K562 (cell line): Measurements from ENCODE around the gene DIPK2A. TPM values are rescaled to one million over a fixed set of nuclear protein-coding genes. Genes with fewer than 3 reads are reported as not detected.

ENCODE experiments used
- ATF7 ChIP-seq: fragments of 450-650 bp; IDR thresholded peaks from 2 replicates; pipeline ENCODE4 v1.7.1; 2014; ENCODE audit warnings: mild to moderate bottlenecking, moderate library complexity
- CEBPB ChIP-seq: fragments of 450-650 bp; IDR thresholded peaks from 2 replicates; pipeline ENCODE4 v1.6.1; 2016; ENCODE audit warnings: missing genetic modification characterization, missing compliant biosample characterization
- JUN ChIP-seq, 2 experiments: sonication (generic) in 1 of 2; formaldehyde crosslinking in 1 of 2; IDR thresholded peaks; 2 replicates each; pipeline versions ENCODE4 v1.6.1 to v1.8.0; 2012 to 2022; ENCODE audit warnings: borderline replicate concordance in 2 of 2, mild to moderate bottlenecking in 2 of 2, improper control_type of control experiment in 1 of 2, low read depth in 1 of 2, low read length in 1 of 2, missing genetic modification reagents in 1 of 2
- KDM4B ChIP-seq, 2 experiments: fragments of 450-650 bp in 1 of 2; sonication (generic) in 1 of 2; IDR thresholded peaks; 2 replicates each; pipeline ENCODE4 v1.6.1; 2016 to 2017; ENCODE audit warnings: borderline replicate concordance in 2 of 2, antibody characterized with exemption in 1 of 2, low read depth in 1 of 2, mild to moderate bottlenecking in 1 of 2
- SMAD3 ChIP-seq: fragments of 450-650 bp; formaldehyde crosslinking; conservative IDR thresholded peaks from 2 replicates; pipeline ENCODE4 v1.4.0; 2020; ENCODE audit warnings: mild to moderate bottlenecking
- SRSF7 ChIP-seq: fragments of 200-400 bp; formaldehyde crosslinking; optimal IDR thresholded peaks from 2 replicates; pipeline ENCODE3; 2017; ENCODE audit warnings: mild to moderate bottlenecking, low read depth, low read length
- ZBTB7A ChIP-seq: IDR thresholded peaks from 2 replicates; pipeline ENCODE4 v1.6.1; 2011; ENCODE audit warnings: low read depth, mild to moderate bottlenecking, low read length, moderate library complexity, borderline replicate concordance; ENCODE audit not compliant: control insufficient read depth
- ZFP1 ChIP-seq: fragments of 450-650 bp; formaldehyde crosslinking; IDR thresholded peaks from 2 replicates; pipeline ENCODE4 v1.4.0; 2020; ENCODE audit warnings: mild to moderate bottlenecking, mixed read lengths
- ZNF184 ChIP-seq: sonication (generic); formaldehyde crosslinking; IDR thresholded peaks from 2 replicates; pipeline ENCODE4 v1.5.0; 2020; ENCODE audit warnings: missing genetic modification reagents
- ZNF224 ChIP-seq: sonication (generic); formaldehyde crosslinking; IDR thresholded peaks from 2 replicates; pipeline ENCODE4 v1.8.0; 2022; ENCODE audit warnings: mild to moderate bottlenecking, missing genetic modification reagents
- polyA plus RNA-seq, 8 experiments: library from polyadenylated mRNA; depleted of rRNA in 4 of 8; stranded (reverse) in 5 of 8; unstranded in 3 of 8; fragments of >200 nt; fragmentation: Nextera tagmentation in 2 of 8; fragmentation: Illumina TruSeq in 1 of 8; extraction: Ambion mirVana in 2 of 8; extraction: Trizol in 1 of 8; gene quantifications; 2 replicates each; pipeline versions ENCODE4 v1.2.1 to v1.2.3, GENCODE V29; 2011 to 2014; ENCODE audit warnings: inconsistent platforms in 1 of 8, missing spikeins in 1 of 8
- total RNA-seq, 7 experiments: library from RNA; depleted of rRNA in 6 of 7; stranded (reverse); fragments of >200 nt in 6 of 7; fragmentation: Illumina TruSeq in 2 of 7; extraction: Trizol in 2 of 7; gene quantifications; 2 replicates each; pipeline versions ENCODE4 v1.2.1 to v1.2.3, GENCODE V29; 2011 to 2021; ENCODE audit warnings: low replicate concordance in 1 of 7
- TF ChIP-seq, protein P1 (sequence below): fragments of 450-650 bp; IDR thresholded peaks from 2 replicates; pipeline ENCODE4 v1.6.1; 2016; ENCODE audit warnings: borderline replicate concordance
- TF ChIP-seq, protein P2 (sequence below): IDR thresholded peaks from 3 replicates; pipeline ENCODE4 v1.6.1; 2011; ENCODE audit warnings: borderline replicate concordance, mild to moderate bottlenecking, moderate library complexity; ENCODE audit not compliant: insufficient read length; ENCODE audit errors: extremely low read depth
- TF ChIP-seq, protein P3 (sequence below): fragments of 450-650 bp; formaldehyde crosslinking; IDR thresholded peaks from 2 replicates; pipeline ENCODE4 v1.4.0; 2020; ENCODE audit warnings: mild to moderate bottlenecking, moderate library complexity
- TF ChIP-seq, protein P4 (sequence below): sonication (generic); formaldehyde crosslinking; IDR thresholded peaks from 2 replicates; pipeline ENCODE4 v1.8.0; 2022; ENCODE audit warnings: missing genetic modification reagents, mild to moderate bottlenecking, moderate library complexity, borderline replicate concordance
- TF ChIP-seq, protein P5 (sequence below), 2 experiments: fragments of 200-800 bp in 1 of 2; sonication (Bioruptor generic) in 1 of 2; sonication (generic) in 1 of 2; formaldehyde crosslinking in 1 of 2; IDR thresholded peaks in 1 of 2; conservative IDR thresholded peaks in 1 of 2; 2 replicates each; pipeline versions ENCODE4 v1.5.0 to v1.6.1; 2016 to 2020; ENCODE audit warnings: missing compliant biosample characterization in 1 of 2, missing genetic modification characterization in 1 of 2, missing genetic modification reagents in 1 of 2

Gene DIPK2A
- total and polyA plus RNA-seq, 9 of the 15 experiments (the other 6 are each of a cell fraction or from before 2014, with no cell fraction given) = 3.3 to 15.7 (median 7.8) TPM

DNA sequence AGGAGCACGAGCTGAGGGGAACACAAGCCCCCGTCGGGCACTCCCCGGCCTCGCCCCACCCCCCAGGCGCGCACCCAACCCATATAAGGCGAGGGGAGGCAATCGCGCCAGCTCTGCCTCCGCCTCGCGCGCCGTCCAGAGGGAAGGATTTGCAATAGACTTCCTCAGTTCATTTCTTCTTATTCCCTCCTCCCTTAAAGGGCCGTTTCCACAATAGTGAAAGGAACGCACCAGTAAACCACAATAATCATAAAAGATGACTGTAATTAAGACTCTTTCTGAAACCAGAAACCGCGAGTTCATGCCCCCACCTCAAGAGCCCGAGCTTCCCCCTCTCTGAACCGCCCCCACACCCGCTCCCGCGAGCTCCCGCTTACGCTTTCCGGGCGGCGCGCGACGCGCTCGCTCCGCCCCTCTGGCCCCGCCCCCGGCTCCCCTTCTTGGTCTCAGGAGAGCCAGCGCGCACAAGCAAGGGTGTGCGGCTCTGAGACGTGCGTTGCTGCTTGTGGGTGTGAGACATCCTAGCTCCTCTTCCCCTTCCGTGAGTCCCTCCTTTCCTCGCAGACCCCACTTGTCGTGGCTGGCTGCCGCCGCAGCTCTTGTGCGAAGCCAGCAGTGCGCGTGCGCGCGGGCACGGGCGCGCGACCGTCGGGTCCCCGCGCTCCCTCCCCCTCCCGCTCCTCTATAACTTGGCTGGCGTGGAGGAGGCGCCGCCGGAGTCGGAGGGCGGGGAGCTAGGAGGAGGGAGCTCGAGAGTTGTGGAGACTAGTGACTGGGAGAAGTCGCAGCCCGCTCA, at the start of gene DIPK2A (continued):
- TF ChIP-seq, protein P1, sequence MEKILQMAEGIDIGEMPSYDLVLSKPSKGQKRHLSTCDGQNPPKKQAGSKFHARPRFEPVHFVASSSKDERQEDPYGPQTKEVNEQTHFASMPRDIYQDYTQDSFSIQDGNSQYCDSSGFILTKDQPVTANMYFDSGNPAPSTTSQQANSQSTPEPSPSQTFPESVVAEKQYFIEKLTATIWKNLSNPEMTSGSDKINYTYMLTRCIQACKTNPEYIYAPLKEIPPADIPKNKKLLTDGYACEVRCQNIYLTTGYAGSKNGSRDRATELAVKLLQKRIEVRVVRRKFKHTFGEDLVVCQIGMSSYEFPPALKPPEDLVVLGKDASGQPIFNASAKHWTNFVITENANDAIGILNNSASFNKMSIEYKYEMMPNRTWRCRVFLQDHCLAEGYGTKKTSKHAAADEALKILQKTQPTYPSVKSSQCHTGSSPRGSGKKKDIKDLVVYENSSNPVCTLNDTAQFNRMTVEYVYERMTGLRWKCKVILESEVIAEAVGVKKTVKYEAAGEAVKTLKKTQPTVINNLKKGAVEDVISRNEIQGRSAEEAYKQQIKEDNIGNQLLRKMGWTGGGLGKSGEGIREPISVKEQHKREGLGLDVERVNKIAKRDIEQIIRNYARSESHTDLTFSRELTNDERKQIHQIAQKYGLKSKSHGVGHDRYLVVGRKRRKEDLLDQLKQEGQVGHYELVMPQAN = no peak
- TF ChIP-seq JUN (IDR thresholded peaks at IDR 0.05; ENCODE audit: borderline replicate concordance, low read depth, low read length) = no peak; the same call in 1 of the 2 replicates
- no peak for TF ChIP-seq JUN (CRISPR knock-in tag; IDR thresholded peaks at IDR 0.05; ENCODE audit: borderline replicate concordance)
- no peak for TF ChIP-seq ZNF184 (CRISPR knock-in tag)
- TF ChIP-seq ZBTB7A = peak; percentile 75
- 0 out of 2 replicates have a peak, but pooled peaks have one; percentile 37 for TF ChIP-seq SMAD3 (CRISPR knock-in tag)
- TF ChIP-seq, protein P2, sequence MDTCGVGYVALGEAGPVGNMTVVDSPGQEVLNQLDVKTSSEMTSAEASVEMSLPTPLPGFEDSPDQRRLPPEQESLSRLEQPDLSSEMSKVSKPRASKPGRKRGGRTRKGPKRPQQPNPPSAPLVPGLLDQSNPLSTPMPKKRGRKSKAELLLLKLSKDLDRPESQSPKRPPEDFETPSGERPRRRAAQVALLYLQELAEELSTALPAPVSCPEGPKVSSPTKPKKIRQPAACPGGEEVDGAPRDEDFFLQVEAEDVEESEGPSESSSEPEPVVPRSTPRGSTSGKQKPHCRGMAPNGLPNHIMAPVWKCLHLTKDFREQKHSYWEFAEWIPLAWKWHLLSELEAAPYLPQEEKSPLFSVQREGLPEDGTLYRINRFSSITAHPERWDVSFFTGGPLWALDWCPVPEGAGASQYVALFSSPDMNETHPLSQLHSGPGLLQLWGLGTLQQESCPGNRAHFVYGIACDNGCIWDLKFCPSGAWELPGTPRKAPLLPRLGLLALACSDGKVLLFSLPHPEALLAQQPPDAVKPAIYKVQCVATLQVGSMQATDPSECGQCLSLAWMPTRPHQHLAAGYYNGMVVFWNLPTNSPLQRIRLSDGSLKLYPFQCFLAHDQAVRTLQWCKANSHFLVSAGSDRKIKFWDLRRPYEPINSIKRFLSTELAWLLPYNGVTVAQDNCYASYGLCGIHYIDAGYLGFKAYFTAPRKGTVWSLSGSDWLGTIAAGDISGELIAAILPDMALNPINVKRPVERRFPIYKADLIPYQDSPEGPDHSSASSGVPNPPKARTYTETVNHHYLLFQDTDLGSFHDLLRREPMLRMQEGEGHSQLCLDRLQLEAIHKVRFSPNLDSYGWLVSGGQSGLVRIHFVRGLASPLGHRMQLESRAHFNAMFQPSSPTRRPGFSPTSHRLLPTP = no peak
- TF ChIP-seq, protein P3, sequence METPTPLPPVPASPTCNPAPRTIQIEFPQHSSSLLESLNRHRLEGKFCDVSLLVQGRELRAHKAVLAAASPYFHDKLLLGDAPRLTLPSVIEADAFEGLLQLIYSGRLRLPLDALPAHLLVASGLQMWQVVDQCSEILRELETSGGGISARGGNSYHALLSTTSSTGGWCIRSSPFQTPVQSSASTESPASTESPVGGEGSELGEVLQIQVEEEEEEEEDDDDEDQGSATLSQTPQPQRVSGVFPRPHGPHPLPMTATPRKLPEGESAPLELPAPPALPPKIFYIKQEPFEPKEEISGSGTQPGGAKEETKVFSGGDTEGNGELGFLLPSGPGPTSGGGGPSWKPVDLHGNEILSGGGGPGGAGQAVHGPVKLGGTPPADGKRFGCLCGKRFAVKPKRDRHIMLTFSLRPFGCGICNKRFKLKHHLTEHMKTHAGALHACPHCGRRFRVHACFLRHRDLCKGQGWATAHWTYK = peak; percentile 75
- peak; percentile 58 for TF ChIP-seq ATF7
- TF ChIP-seq CEBPB (tag) = peak; percentile 33; the same call in 1 of the 2 replicates
- TF ChIP-seq, protein P4, sequence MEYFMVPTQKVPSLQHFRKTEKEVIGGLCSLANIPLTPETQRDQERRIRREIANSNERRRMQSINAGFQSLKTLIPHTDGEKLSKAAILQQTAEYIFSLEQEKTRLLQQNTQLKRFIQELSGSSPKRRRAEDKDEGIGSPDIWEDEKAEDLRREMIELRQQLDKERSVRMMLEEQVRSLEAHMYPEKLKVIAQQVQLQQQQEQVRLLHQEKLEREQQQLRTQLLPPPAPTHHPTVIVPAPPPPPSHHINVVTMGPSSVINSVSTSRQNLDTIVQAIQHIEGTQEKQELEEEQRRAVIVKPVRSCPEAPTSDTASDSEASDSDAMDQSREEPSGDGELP = peak; percentile 55
- no peak for TF ChIP-seq ZFP1 (CRISPR knock-in tag)
- TF ChIP-seq, protein P5, sequence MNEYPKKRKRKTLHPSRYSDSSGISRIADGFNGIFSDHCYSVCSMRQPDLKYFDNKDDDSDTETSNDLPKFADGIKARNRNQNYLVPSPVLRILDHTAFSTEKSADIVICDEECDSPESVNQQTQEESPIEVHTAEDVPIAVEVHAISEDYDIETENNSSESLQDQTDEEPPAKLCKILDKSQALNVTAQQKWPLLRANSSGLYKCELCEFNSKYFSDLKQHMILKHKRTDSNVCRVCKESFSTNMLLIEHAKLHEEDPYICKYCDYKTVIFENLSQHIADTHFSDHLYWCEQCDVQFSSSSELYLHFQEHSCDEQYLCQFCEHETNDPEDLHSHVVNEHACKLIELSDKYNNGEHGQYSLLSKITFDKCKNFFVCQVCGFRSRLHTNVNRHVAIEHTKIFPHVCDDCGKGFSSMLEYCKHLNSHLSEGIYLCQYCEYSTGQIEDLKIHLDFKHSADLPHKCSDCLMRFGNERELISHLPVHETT (CRISPR knock-in tag; conservative IDR thresholded peaks at IDR 0.05 in 1 of 2, IDR thresholded peaks at IDR 0.05 in 1 of 2) = no peak; a peak in 1 of 4 replicates
- no peak for TF ChIP-seq ZNF224 (CRISPR knock-in tag)
- no peak for TF ChIP-seq SRSF7
- peak in 1 of 2 experiments; percentile 58; a peak in 1 of 4 replicates for TF ChIP-seq KDM4B (IDR thresholded peaks at IDR 0.05; ENCODE audit: borderline replicate concordance in 2 of 2, low read depth in 1 of 2)
